Fibroblast of lung (primary cell): ENCODE data around the gene C1orf146. TPM values are rescaled to one million over a fixed set of nuclear protein-coding genes. Genes with fewer than 3 reads are reported as not detected.

ENCODE experiments used
- DNase-seq, 2 donors: peaks; one replicate each; pipeline versions ENCODE4 v3.0.0 to v3.0.0-alpha.2; 2010; ENCODE audit warnings: low read depth in 2 of 2
- H2AFZ ChIP-seq: 2 replicates; pipeline ENCODE4 v1.5.1; 2012; ENCODE audit warnings: low read length, control low read depth, inconsistent platforms
- H3K27ac ChIP-seq: 2 replicates; pipeline ENCODE4 v1.5.1; 2011; ENCODE audit warnings: low read length, control low read depth; ENCODE audit not compliant: insufficient read depth
- H3K27me3 ChIP-seq: 2 replicates; pipeline ENCODE4 v1.5.1; 2011; ENCODE audit warnings: mild to moderate bottlenecking, low read length; ENCODE audit not compliant: control insufficient read depth, insufficient read depth
- H3K36me3 ChIP-seq: 2 replicates; pipeline ENCODE4 v1.5.1; 2011; ENCODE audit warnings: low read length; ENCODE audit not compliant: control insufficient read depth, insufficient read depth
- H3K4me1 ChIP-seq: 2 replicates; pipeline ENCODE4 v1.5.1; 2011; ENCODE audit warnings: low read length; ENCODE audit not compliant: control insufficient read depth, insufficient read depth; ENCODE audit errors: extremely low read depth
- H3K4me2 ChIP-seq: 2 replicates; pipeline ENCODE4 v1.5.1; 2011; ENCODE audit warnings: low read length, control low read depth; ENCODE audit not compliant: insufficient read depth; ENCODE audit errors: extremely low read depth
- H3K4me3 ChIP-seq, 4 experiments: fragments of 200-600 bp in 1 of 4; sonication (generic) in 1 of 4; replicated peaks in 1 of 4; 2 replicates each; pipeline ENCODE4 v1.5.1; 2011 to 2016; ENCODE audit warnings: low read length in 4 of 4, low read depth in 3 of 4, mild to moderate bottlenecking in 3 of 4, control low read depth in 2 of 4, inconsistent platforms in 1 of 4, mixed read lengths in 1 of 4; ENCODE audit not compliant: insufficient read depth in 1 of 4; ENCODE audit errors: control extremely low read depth in 1 of 4
- H3K79me2 ChIP-seq: 2 replicates; pipeline ENCODE4 v1.5.1; 2012; ENCODE audit warnings: mild to moderate bottlenecking, low read length, inconsistent platforms; ENCODE audit not compliant: control insufficient read depth, insufficient read depth
- H3K9ac ChIP-seq: 2 replicates; pipeline ENCODE4 v1.5.1; 2011; ENCODE audit warnings: mild to moderate bottlenecking, low read length, control low read depth; ENCODE audit not compliant: insufficient read depth
- H3K9me3 ChIP-seq: 2 replicates; pipeline ENCODE4 v1.5.1; 2012; ENCODE audit warnings: low read depth, low read length; ENCODE audit not compliant: control insufficient read depth, insufficient read depth
- H4K20me1 ChIP-seq: 2 replicates; pipeline ENCODE4 v1.5.1; 2011; ENCODE audit warnings: low read length; ENCODE audit not compliant: control insufficient read depth, insufficient read depth; ENCODE audit errors: extremely low read depth
- EZH2 ChIP-seq: IDR thresholded peaks from 2 replicates; pipeline ENCODE4 v1.5.1; 2012; ENCODE audit warnings: low read length, control low read depth, mild to moderate bottlenecking; ENCODE audit errors: missing control alignments
- polyA plus RNA-seq, 2 donors: library from polyadenylated mRNA; depleted of rRNA in 1 of 2; stranded (reverse) in 1 of 2; unstranded in 1 of 2; fragments of >200 nt; gene quantifications; 2 replicates each; pipeline ENCODE4 v1.2.1, GENCODE V29; 2011 to 2012; ENCODE audit warnings: missing spikeins in 1 of 2
- total RNA-seq: library from RNA; depleted of rRNA; stranded (reverse); fragments of >200 nt; gene quantifications from 2 replicates; pipeline ENCODE4 v1.2.1, GENCODE V29; 2014
- TF ChIP-seq, protein P1 (sequence below), 2 donors: IDR thresholded peaks in 1 of 2; conservative IDR thresholded peaks in 1 of 2; 1 replicate in 1 of 2; 2 replicates in 1 of 2; pipeline ENCODE4 v1.5.1; 2011 to 2012; ENCODE audit warnings: low read length in 2 of 2, control low read depth in 1 of 2, inconsistent platforms in 1 of 2, low read depth in 1 of 2, mild to moderate bottlenecking in 1 of 2

C1orf146 gene
- total and polyA plus RNA-seq, 2 donors (not counting 1 experiment from before 2014, with no cell fraction given): not detected

DNA sequence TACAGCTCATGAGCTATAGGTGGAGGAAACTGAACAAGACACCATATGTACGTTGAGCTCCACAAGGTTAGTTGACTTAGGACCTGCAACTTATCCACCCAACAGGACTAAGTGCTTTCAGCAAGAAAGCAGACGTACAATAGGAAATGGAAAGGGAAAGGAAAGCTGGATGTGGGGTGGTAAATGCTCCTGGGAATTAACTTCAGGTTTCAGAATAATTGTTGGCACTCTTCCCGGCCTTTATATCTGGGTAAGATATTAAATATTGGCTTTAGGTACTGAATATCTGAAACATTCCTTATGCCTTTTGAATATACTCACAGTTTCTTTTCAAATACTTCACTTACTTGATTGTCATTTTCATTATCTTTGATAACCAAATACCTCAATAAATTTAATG lies 44.8 kb downstream of the C1orf146 start:
- peaks cover 5% of the 10 kb centered on the region for H3K36me3 ChIP-seq
- H3K27me3 ChIP-seq: no peaks in the 10 kb centered on the region
- no peak overlapping the region for H3K4me3 ChIP-seq
- H3K4me1 ChIP-seq: no peaks in the 10 kb centered on the region
- no peaks in the 10 kb centered on the region for H4K20me1 ChIP-seq
- H3K9ac ChIP-seq: no peak overlapping the region
- H3K79me2 ChIP-seq: no peaks in the 10 kb centered on the region
- H3K27ac ChIP-seq: no peak overlapping the region
- no peaks in the 10 kb centered on the region for H3K9me3 ChIP-seq
- TF ChIP-seq, protein P1, sequence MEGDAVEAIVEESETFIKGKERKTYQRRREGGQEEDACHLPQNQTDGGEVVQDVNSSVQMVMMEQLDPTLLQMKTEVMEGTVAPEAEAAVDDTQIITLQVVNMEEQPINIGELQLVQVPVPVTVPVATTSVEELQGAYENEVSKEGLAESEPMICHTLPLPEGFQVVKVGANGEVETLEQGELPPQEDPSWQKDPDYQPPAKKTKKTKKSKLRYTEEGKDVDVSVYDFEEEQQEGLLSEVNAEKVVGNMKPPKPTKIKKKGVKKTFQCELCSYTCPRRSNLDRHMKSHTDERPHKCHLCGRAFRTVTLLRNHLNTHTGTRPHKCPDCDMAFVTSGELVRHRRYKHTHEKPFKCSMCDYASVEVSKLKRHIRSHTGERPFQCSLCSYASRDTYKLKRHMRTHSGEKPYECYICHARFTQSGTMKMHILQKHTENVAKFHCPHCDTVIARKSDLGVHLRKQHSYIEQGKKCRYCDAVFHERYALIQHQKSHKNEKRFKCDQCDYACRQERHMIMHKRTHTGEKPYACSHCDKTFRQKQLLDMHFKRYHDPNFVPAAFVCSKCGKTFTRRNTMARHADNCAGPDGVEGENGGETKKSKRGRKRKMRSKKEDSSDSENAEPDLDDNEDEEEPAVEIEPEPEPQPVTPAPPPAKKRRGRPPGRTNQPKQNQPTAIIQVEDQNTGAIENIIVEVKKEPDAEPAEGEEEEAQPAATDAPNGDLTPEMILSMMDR (conservative IDR thresholded peaks at IDR 0.05 in 1 of 2, IDR thresholded peaks at IDR 0.05 in 1 of 2; ENCODE audit: low read depth in 1 of 2, low read length in 2 of 2): no peak
- TF ChIP-seq EZH2: no peak
- DNase-seq: no peak
- H2AFZ ChIP-seq: no peak overlapping the region
- no peak overlapping the region for H3K4me2 ChIP-seq

DNA sequence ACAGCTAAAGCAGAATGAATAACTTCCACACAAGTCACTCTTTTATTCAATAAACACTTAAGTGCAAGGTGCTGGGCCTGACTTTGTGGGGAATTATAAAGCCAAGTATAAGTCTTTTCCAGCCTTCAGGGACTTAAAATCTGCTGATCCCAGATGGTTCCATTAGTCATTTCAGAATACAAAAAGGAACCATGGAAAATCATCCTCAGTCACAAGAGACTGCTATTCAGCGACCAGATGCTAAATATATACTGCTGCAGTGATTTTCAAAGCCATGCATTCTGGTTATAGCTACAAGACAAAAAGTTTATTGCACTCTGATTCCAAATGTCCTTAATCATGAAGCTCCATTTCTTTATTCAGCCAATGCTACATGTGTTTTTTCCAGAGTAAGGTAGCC lies 55.3 kb downstream of the C1orf146 start:
- Histone ChIP-seq H3K79me2 (no peaks in the 10 kb centered on the region), H3K9ac (no peak overlapping the region), H3K27ac (no peak overlapping the region), H3K4me2 (no peak overlapping the region), H3K36me3 (no peaks in the 10 kb centered on the region), H3K4me3 (no peak overlapping the region), H3K4me1 (peaks cover 3% of the 10 kb centered on the region), H3K9me3 (no peaks in the 10 kb centered on the region), H3K27me3 (no peaks in the 10 kb centered on the region), H2AFZ (no peak overlapping the region), H4K20me1 (no peaks in the 10 kb centered on the region)
- TF ChIP-seq, protein P1 (conservative IDR thresholded peaks at IDR 0.05 in 1 of 2, IDR thresholded peaks at IDR 0.05 in 1 of 2; ENCODE audit: low read depth in 1 of 2, low read length in 2 of 2): no peak
- no peak for TF ChIP-seq EZH2
- no peak for DNase-seq

DNA sequence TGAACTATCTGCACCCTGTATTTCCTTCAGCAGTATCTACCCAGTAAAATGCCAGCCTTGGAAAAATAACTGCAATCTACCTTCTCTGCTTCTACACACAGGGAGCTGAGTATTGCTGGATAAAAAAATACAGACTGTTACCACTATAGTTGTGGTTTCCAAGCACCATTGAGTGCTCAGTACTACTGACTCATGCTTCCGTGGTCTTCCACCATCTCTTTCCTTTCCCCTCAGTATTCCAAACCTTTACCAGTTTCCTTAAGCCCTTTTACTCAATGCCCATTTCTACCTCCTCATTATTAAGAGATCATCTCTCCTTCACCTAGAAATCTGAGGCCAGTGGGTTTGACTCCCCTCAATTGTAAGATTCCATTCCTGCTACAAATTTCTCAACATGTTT lies 57.2 kb downstream of the C1orf146 start:
- H2AFZ ChIP-seq: no peak overlapping the region
- no peaks in the 10 kb centered on the region for H3K79me2 ChIP-seq
- no peak overlapping the region for H3K4me3 ChIP-seq
- no peak overlapping the region for H3K4me2 ChIP-seq
- H3K9ac ChIP-seq: no peak overlapping the region
- H3K9me3 ChIP-seq: no peaks in the 10 kb centered on the region
- H4K20me1 ChIP-seq: no peaks in the 10 kb centered on the region
- H3K27me3 ChIP-seq: no peaks in the 10 kb centered on the region
- no peak for TF ChIP-seq EZH2
- TF ChIP-seq, protein P1 (conservative IDR thresholded peaks at IDR 0.05 in 1 of 2, IDR thresholded peaks at IDR 0.05 in 1 of 2; ENCODE audit: low read depth in 1 of 2, low read length in 2 of 2): no peak
- DNase-seq: peak in 1 of 2 donors; percentile 54
- H3K4me1 ChIP-seq: peaks cover 3% of the 10 kb centered on the region
- no peak overlapping the region for H3K27ac ChIP-seq
- no peaks in the 10 kb centered on the region for H3K36me3 ChIP-seq
